HG03571 (cell line): Measurements from ENCODE around the gene TEX2.

Experiments
- ATAC-seq: cut with Tn5 transposase; IDR thresholded peaks from one replicate; pipeline ENCODE4 v1.9.1; 2021; ENCODE audit not compliant: unreplicated experiment

TEX2 gene

GRCh38 chr17:64162554-64162953 is 100.5 kb downstream of the TEX2 start:
- no peak for ATAC-seq

GRCh38 chr17:64161380-64162176 is 101.5 kb downstream of the TEX2 start:
- no peak for ATAC-seq

GRCh38 chr17:64160378-64160777 is 102.7 kb downstream of the TEX2 start:
- ATAC-seq, result no peak

GRCh38 chr17:64158831-64159590 is 104.0 kb downstream of the TEX2 start:
- no peak for ATAC-seq

GRCh38 chr17:64158406-64158805 is 104.7 kb downstream of the TEX2 start:
- ATAC-seq, result no peak

- ATAC-seq, result no peak
These were observed 105.3 kb downstream of the TEX2 start for GRCh38 chr17:64157669-64158180.

- ATAC-seq, result no peak
These were observed 106.4 kb downstream of the TEX2 start for GRCh38 chr17:64156670-64157069.

GRCh38 chr17:64155751-64156544 is 107.1 kb downstream of the TEX2 start:
- ATAC-seq, result no peak

GRCh38 chr17:64155129-64155528 is 107.9 kb downstream of the TEX2 start:
- no peak for ATAC-seq

GRCh38 chr17:64154717-64155116 is 108.3 kb downstream of the TEX2 start:
- no peak for ATAC-seq

GRCh38 chr17:64154313-64154695 is 108.8 kb downstream of the TEX2 start:
- ATAC-seq, result no peak

- no peak for ATAC-seq
These were observed 109.3 kb downstream of the TEX2 start for GRCh38 chr17:64153565-64154312.

GRCh38 chr17:64152428-64153125 is 110.5 kb downstream of the TEX2 start:
- ATAC-seq, result no peak

GRCh38 chr17:64151016-64151368 is 112.1 kb downstream of the TEX2 start:
- no peak for ATAC-seq

GRCh38 chr17:64150237-64151015 is 112.6 kb downstream of the TEX2 start:
- no peak for ATAC-seq

- no peak for ATAC-seq
These were observed 113.9 kb downstream of the TEX2 start for GRCh38 chr17:64149196-64149595.

- no peak for ATAC-seq
These were observed 114.4 kb downstream of the TEX2 start for GRCh38 chr17:64148699-64149098.

GRCh38 chr17:64148017-64148631 is 114.9 kb downstream of the TEX2 start:
- ATAC-seq, result no peak
